GM12873 (cell line): ENCODE results near the gene CNOT11.

Source experiments
- CTCF ChIP-seq: IDR thresholded peaks from 2 replicates; pipeline ENCODE4 v1.5.1; 2012; ENCODE audit warnings: low read depth, mild to moderate bottlenecking, moderate library complexity, low read length, control low read depth; ENCODE audit not compliant: insufficient read depth; ENCODE audit errors: missing control alignments

Gene CNOT11

GRCh38 chr2:101252408-101253012 lies at the start of gene CNOT11:
Gene CNOT11, plus strand, starts transcription at chr2:101252886. Its CDS starts 79 bp downstream, at chr2:101252965.
- no peak for TF ChIP-seq CTCF

GRCh38 chr2:101204400-101205115 lies 48.1 kb upstream of the CNOT11 start:
- TF ChIP-seq CTCF, result peak; percentile 20

- peak; percentile 42 for TF ChIP-seq CTCF
These were observed 46.9 kb upstream of the CNOT11 start for GRCh38 chr2:101205521-101206479.

- TF ChIP-seq CTCF, result no peak
These were observed 43.9 kb upstream of the CNOT11 start for GRCh38 chr2:101208830-101209229.

- no peak for TF ChIP-seq CTCF
These were observed 33.4 kb upstream of the CNOT11 start for GRCh38 chr2:101219246-101219645.

- no peak for TF ChIP-seq CTCF
These were observed 28.9 kb upstream of the CNOT11 start for GRCh38 chr2:101223814-101224231.

- TF ChIP-seq CTCF, result no peak
These were observed 22.1 kb upstream of the CNOT11 start for GRCh38 chr2:101230541-101231001.
